Measurements from ENCODE around the gene EAF1.

DNA sequence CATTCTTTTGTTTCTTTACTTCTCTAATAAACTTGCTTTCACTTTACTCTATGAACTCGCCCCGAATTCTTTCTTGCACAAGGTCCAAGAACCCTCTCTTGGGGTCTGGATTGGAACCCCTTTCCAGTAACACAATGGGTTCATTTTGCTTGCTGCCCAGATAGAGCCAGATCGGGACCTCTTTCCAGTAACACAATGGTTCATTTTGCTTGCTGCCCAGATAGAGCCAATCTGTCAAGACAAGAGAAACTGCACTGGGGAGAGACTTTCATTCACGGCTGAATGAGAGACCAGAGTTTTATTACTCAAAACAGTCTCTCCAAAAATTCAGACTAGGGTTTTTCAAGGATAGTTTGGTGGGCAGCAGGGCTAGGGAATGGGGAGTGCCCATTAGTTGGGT lies 25.5 kb upstream of the EAF1 start:
- TF ChIP-seq, protein P1, sequence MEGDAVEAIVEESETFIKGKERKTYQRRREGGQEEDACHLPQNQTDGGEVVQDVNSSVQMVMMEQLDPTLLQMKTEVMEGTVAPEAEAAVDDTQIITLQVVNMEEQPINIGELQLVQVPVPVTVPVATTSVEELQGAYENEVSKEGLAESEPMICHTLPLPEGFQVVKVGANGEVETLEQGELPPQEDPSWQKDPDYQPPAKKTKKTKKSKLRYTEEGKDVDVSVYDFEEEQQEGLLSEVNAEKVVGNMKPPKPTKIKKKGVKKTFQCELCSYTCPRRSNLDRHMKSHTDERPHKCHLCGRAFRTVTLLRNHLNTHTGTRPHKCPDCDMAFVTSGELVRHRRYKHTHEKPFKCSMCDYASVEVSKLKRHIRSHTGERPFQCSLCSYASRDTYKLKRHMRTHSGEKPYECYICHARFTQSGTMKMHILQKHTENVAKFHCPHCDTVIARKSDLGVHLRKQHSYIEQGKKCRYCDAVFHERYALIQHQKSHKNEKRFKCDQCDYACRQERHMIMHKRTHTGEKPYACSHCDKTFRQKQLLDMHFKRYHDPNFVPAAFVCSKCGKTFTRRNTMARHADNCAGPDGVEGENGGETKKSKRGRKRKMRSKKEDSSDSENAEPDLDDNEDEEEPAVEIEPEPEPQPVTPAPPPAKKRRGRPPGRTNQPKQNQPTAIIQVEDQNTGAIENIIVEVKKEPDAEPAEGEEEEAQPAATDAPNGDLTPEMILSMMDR (conservative IDR thresholded peaks at IDR 0.05; ENCODE audit: low read length) = no peak
- no peak for TF ChIP-seq EZH2phosphoT487 (IDR thresholded peaks at IDR 0.05; ENCODE audit: borderline replicate concordance)
